Measurements from ENCODE around the gene OMP. TPM values are rescaled to one million over a fixed set of nuclear protein-coding genes. Genes with fewer than 3 reads are reported as not detected.

Gene OMP
- total and polyA plus RNA-seq, 2 of the 13 experiments (the other 11 are each of a cell fraction or from before 2014, with no cell fraction given) = not detected

GRCh38 chr11:77150836-77151235 is 48.2 kb downstream of the OMP start (continued):
- TF ChIP-seq TEAD3 (CRISPR knock-in tag; optimal IDR thresholded peaks at IDR 0.05; ENCODE audit: borderline replicate concordance) (no peak), ZBTB7B (CRISPR knock-in tag; IDR thresholded peaks at IDR 0.05) (no peak), GATA4 (IDR thresholded peaks at IDR 0.05; ENCODE audit: borderline replicate concordance, low read depth) (no peak), ZBTB49 (CRISPR knock-in tag; IDR thresholded peaks at IDR 0.05; ENCODE audit: borderline replicate concordance) (no peak), POGK (CRISPR knock-in tag; conservative IDR thresholded peaks at IDR 0.05) (no peak), PCBP1 (IDR thresholded peaks at IDR 0.05; ENCODE audit: borderline replicate concordance, low read depth, low read length) (no peak), ZZZ3 (CRISPR knock-in tag; IDR thresholded peaks at IDR 0.05; ENCODE audit: borderline replicate concordance) (no peak)

GRCh38 chr11:77151804-77152509 is 49.3 kb downstream of the OMP start:
- no peak overlapping the region for H2AFZ ChIP-seq (ENCODE audit: low read length)
- ATAC-seq (no peak), DNase-seq (ENCODE audit: low spot score) (no peak), FAIRE-seq (no peak)
- BruUV-seq (replicated peaks) = no TSS peak
- H3K4me1 ChIP-seq (ENCODE audit: insufficient read depth, low read length) = peaks cover 20% of the 10 kb centered on the region
- no peak overlapping the region for H3K27ac ChIP-seq (ENCODE audit: extremely low read length, insufficient read depth, low read length)
- in situ Hi-C loops (cut with HindIII; ENCODE audit: extremely low pct_ligation_motif_present, low pct_unique_long_range_greater_than_20kb) = no loop called here
- no peaks in the 10 kb centered on the region for H3K79me2 ChIP-seq (ENCODE audit: insufficient read depth, low read length)
- ChIA-PET POLR2A (no interaction called here), CTCF (ENCODE audit: low intra/inter-chr PET ratio, low total read pairs) (no interaction called here)
- intact Hi-C loops (cut with micrococcal nuclease; ENCODE audit: unreplicated experiment) = no loop called here
- no peaks in the 10 kb centered on the region for H4K20me1 ChIP-seq (ENCODE audit: insufficient read depth, low read length)
- no peak overlapping the region for H3K4me2 ChIP-seq (ENCODE audit: low read depth, low read length)
- H3K9me3 ChIP-seq (ENCODE audit: low read length) = no peaks in the 10 kb centered on the region
- no peak overlapping the region for H3K4me3 ChIP-seq (replicated peaks in 1 of 3; ENCODE audit: insufficient read depth in 1 of 3, low read depth in 2 of 3, low read length in 3 of 3)
- no peaks in the 10 kb centered on the region for H3K27me3 ChIP-seq (ENCODE audit: control insufficient read depth in 1 of 2, insufficient read depth in 2 of 2, low read length in 2 of 2)
- WGBS (ENCODE audit: low lambda C conversion rate) = 89% methylated on average over 11 of the region's 11 CpGs
- H3K36me3 ChIP-seq (replicated peaks in 1 of 2; ENCODE audit: control insufficient read depth in 1 of 2, insufficient read depth in 2 of 2, low read length in 2 of 2) = no peaks in the 10 kb centered on the region
- no peak overlapping the region for H3K9ac ChIP-seq (ENCODE audit: insufficient read depth, low read depth, low read length)
- no peak for TF ChIP-seq ZNF180 (CRISPR knock-in tag; IDR thresholded peaks at IDR 0.05; ENCODE audit: borderline replicate concordance, low read depth)
- TF ChIP-seq ZNF282 (IDR thresholded peaks at IDR 0.05; ENCODE audit: partially characterized antibody) = no peak
- no peak for TF ChIP-seq PLRG1 (conservative IDR thresholded peaks at IDR 0.05)
- TF ChIP-seq IKZF5 (CRISPR knock-in tag; IDR thresholded peaks at IDR 0.05) = no peak
- TF ChIP-seq ZNF780A (CRISPR knock-in tag; IDR thresholded peaks at IDR 0.05) = no peak
- TF ChIP-seq TRIM22 (IDR thresholded peaks at IDR 0.05) = no peak
- TF ChIP-seq E2F2 (CRISPR knock-in tag; IDR thresholded peaks at IDR 0.05; ENCODE audit: borderline replicate concordance) = no peak
- no peak for TF ChIP-seq AGO1 (IDR thresholded peaks at IDR 0.05; ENCODE audit: low read depth, low read length, poor library complexity, severe bottlenecking)

All from HepG2 (cell line).